HepG2 (cell line): Measurements from ENCODE around the gene FCER1G. TPM values are rescaled to one million over a fixed set of nuclear protein-coding genes. Genes with fewer than 3 reads are reported as not detected.
A peak's percentile ranks its signal among the peaks of the same experiment; 100 is the strongest.

Source experiments
- AGO1 ChIP-seq: fragments of 200-400 bp; formaldehyde crosslinking; IDR thresholded peaks from 2 replicates; pipeline ENCODE4 v1.6.1; 2017; ENCODE audit warnings: mild to moderate bottlenecking, low read depth, low read length, moderate library complexity; ENCODE audit not compliant: poor library complexity, severe bottlenecking
- ATF2 ChIP-seq: sonication (generic); formaldehyde crosslinking; IDR thresholded peaks from 2 replicates; pipeline ENCODE4 v1.4.0; 2020; ENCODE audit warnings: missing genetic modification reagents
- CEBPB ChIP-seq: IDR thresholded peaks from 2 replicates; pipeline ENCODE4 v1.6.1; 2011; ENCODE audit warnings: low read depth, low read length, improper control_type of control experiment, borderline replicate concordance
- CEBPG ChIP-seq: IDR thresholded peaks from 2 replicates; pipeline ENCODE4 v1.6.1; 2016
- CENPBD1 ChIP-seq: sonication (generic); formaldehyde crosslinking; IDR thresholded peaks from 2 replicates; pipeline ENCODE4 v1.8.0; 2022; ENCODE audit warnings: missing genetic modification reagents, low read depth, mild to moderate bottlenecking, borderline replicate concordance
- DR1 ChIP-seq: sonication (generic); formaldehyde crosslinking; IDR thresholded peaks from 2 replicates; pipeline ENCODE4 v1.8.0; 2021; ENCODE audit warnings: mild to moderate bottlenecking, missing genetic modification reagents, inconsistent platforms
- ERF ChIP-seq: IDR thresholded peaks from 2 replicates; pipeline ENCODE4 v1.6.1; 2018; ENCODE audit warnings: missing biosample characterization, missing genetic modification reagents
- GATAD2A ChIP-seq: IDR thresholded peaks from 2 replicates; pipeline ENCODE4 v1.6.1; 2016
- HMG20B ChIP-seq: conservative IDR thresholded peaks from 2 replicates; pipeline ENCODE4 v1.6.1; 2016; ENCODE audit warnings: missing genetic modification reagents, missing compliant biosample characterization
- HOXD1 ChIP-seq: sonication (generic); formaldehyde crosslinking; IDR thresholded peaks from 2 replicates; pipeline ENCODE4 v1.5.0; 2020; ENCODE audit warnings: missing genetic modification reagents
- IRF2 ChIP-seq: IDR thresholded peaks from 2 replicates; pipeline ENCODE4 v1.6.1; 2018; ENCODE audit warnings: missing genetic modification reagents, missing compliant biosample characterization
- KDM6A ChIP-seq: IDR thresholded peaks from 2 replicates; pipeline ENCODE4 v1.6.1; 2016; ENCODE audit warnings: low read depth
- NFE2L2 ChIP-seq: fragments of 150-350 bp; IDR thresholded peaks from 2 replicates; pipeline ENCODE4 v1.6.1; 2014; ENCODE audit warnings: low read length
- PAF1 ChIP-seq: IDR thresholded peaks from 2 replicates; pipeline ENCODE4 v1.6.1; 2016; ENCODE audit warnings: missing genetic modification reagents, missing compliant biosample characterization
- PITX1 ChIP-seq: sonication (generic); formaldehyde crosslinking; IDR thresholded peaks from 2 replicates; pipeline ENCODE4 v1.5.1; 2020; ENCODE audit warnings: mild to moderate bottlenecking, missing genetic modification reagents
- PRPF4 ChIP-seq: fragments of 200-400 bp; formaldehyde crosslinking; IDR thresholded peaks from 2 replicates; pipeline ENCODE4 v1.6.1; 2016; ENCODE audit warnings: low read length, low read depth; ENCODE audit not compliant: poor library complexity, severe bottlenecking
- RARA ChIP-seq: IDR thresholded peaks from 2 replicates; pipeline ENCODE4 v1.6.1; 2016; ENCODE audit warnings: missing genetic modification reagents, missing compliant biosample characterization
- REXO4 ChIP-seq: sonication (generic); formaldehyde crosslinking; IDR thresholded peaks from 2 replicates; pipeline ENCODE4 v1.8.0; 2022; ENCODE audit warnings: missing genetic modification reagents, mild to moderate bottlenecking, borderline replicate concordance
- SRY ChIP-seq: sonication (generic); formaldehyde crosslinking; IDR thresholded peaks from 2 replicates; pipeline ENCODE4 v1.8.0; 2022; ENCODE audit warnings: mild to moderate bottlenecking, missing genetic modification reagents
- STAG1 ChIP-seq: sonication (generic); formaldehyde crosslinking; IDR thresholded peaks from 2 replicates; pipeline ENCODE4 v1.4.0; 2020; ENCODE audit warnings: missing genetic modification reagents
- ZBTB4 ChIP-seq: sonication (generic); formaldehyde crosslinking; IDR thresholded peaks from 2 replicates; pipeline ENCODE4 v1.4.0; 2020; ENCODE audit warnings: missing genetic modification reagents, mild to moderate bottlenecking, borderline replicate concordance
- ZC3H13 ChIP-seq: sonication (generic); formaldehyde crosslinking; IDR thresholded peaks from 2 replicates; pipeline ENCODE4 v1.8.1; 2023; ENCODE audit warnings: mild to moderate bottlenecking, missing genetic modification reagents, moderate library complexity
- ZMYM4 ChIP-seq: sonication (generic); formaldehyde crosslinking; IDR thresholded peaks from 2 replicates; pipeline ENCODE4 v1.8.1; 2023; ENCODE audit warnings: mild to moderate bottlenecking, missing genetic modification reagents
- ZNF333 ChIP-seq: sonication (generic); formaldehyde crosslinking; IDR thresholded peaks from 2 replicates; pipeline ENCODE4 v1.4.0; 2020; ENCODE audit warnings: mild to moderate bottlenecking, missing genetic modification reagents, borderline replicate concordance
- ZNF556 ChIP-seq: sonication (generic); formaldehyde crosslinking; IDR thresholded peaks from 2 replicates; pipeline ENCODE4 v1.4.0; 2020; ENCODE audit warnings: mild to moderate bottlenecking, missing genetic modification reagents, borderline replicate concordance
- ZNF841 ChIP-seq: sonication (generic); formaldehyde crosslinking; IDR thresholded peaks from 2 replicates; pipeline ENCODE4 v1.8.1; 2023; ENCODE audit warnings: missing genetic modification reagents, borderline replicate concordance
- polyA plus RNA-seq, 8 experiments: library from polyadenylated mRNA; depleted of rRNA in 3 of 8; stranded (reverse) in 7 of 8; unstranded in 1 of 8; fragments of >200 nt; fragmentation: Illumina TruSeq in 4 of 8; extraction: Trizol in 4 of 8; gene quantifications; 2 replicates each; pipeline versions ENCODE4 v1.2.1 to v1.2.3, GENCODE V29; 2011 to 2016; ENCODE audit warnings: low read depth in 4 of 8, missing spikeins in 1 of 8, mixed read lengths in 1 of 8; ENCODE audit not compliant: insufficient read depth in 1 of 8
- total RNA-seq, 5 experiments: library from RNA; depleted of rRNA; stranded (reverse); fragments of >200 nt; fragmentation: Illumina TruSeq; extraction: Trizol; gene quantifications; 2 replicates each; pipeline ENCODE4 v1.2.3, GENCODE V29; 2016; ENCODE audit warnings: low read depth in 1 of 5
- TF ChIP-seq, protein P1 (sequence below): fragments of 450-650 bp; IDR thresholded peaks from 2 replicates; pipeline ENCODE4 v1.6.1; 2016

The FCER1G gene
- total and polyA plus RNA-seq, 2 of the 13 experiments (the other 11 are each of a cell fraction or from before 2014, with no cell fraction given): 1.3 to 6.4 TPM

GRCh38 chr1:161220002-161220401 lies 4.9 kb downstream of the FCER1G start (continued):
- TF ChIP-seq ATF2 (CRISPR knock-in tag) (peak; percentile 19; the same call in 1 of the 2 replicates), PAF1 (CRISPR knock-in tag) (peak; percentile 83; the same call in 1 of the 2 replicates), ZC3H13 (CRISPR knock-in tag) (peak; percentile 38), ZNF841 (CRISPR knock-in tag) (no peak), KDM6A (peak; percentile 21; the same call in 1 of the 2 replicates), AGO1 (peak; percentile 60), RARA (peak; percentile 13), IRF2 (0 out of 2 replicates have a peak, but pooled peaks have one; percentile 15), ZNF556 (CRISPR knock-in tag) (no peak), CEBPG (CRISPR knock-in tag) (peak; percentile 27; the same call in 1 of the 2 replicates), NFE2L2 (no peak), ZNF333 (CRISPR knock-in tag) (no peak), GATAD2A (CRISPR knock-in tag) (peak; percentile 22; the same call in 1 of the 2 replicates), REXO4 (CRISPR knock-in tag) (no peak), HOXD1 (CRISPR knock-in tag) (no peak), HMG20B (CRISPR knock-in tag) (no peak), PRPF4 (no peak), DR1 (CRISPR knock-in tag) (no peak), ERF (CRISPR knock-in tag) (0 out of 2 replicates have a peak, but pooled peaks have one; percentile 18), CEBPB (no peak), STAG1 (no peak), PITX1 (CRISPR knock-in tag) (0 out of 2 replicates have a peak, but pooled peaks have one; percentile 9), ZMYM4 (CRISPR knock-in tag) (no peak), SRY (CRISPR knock-in tag) (no peak), ZBTB4 (CRISPR knock-in tag) (no peak), CENPBD1 (CRISPR knock-in tag) (no peak)
- TF ChIP-seq, protein P1, sequence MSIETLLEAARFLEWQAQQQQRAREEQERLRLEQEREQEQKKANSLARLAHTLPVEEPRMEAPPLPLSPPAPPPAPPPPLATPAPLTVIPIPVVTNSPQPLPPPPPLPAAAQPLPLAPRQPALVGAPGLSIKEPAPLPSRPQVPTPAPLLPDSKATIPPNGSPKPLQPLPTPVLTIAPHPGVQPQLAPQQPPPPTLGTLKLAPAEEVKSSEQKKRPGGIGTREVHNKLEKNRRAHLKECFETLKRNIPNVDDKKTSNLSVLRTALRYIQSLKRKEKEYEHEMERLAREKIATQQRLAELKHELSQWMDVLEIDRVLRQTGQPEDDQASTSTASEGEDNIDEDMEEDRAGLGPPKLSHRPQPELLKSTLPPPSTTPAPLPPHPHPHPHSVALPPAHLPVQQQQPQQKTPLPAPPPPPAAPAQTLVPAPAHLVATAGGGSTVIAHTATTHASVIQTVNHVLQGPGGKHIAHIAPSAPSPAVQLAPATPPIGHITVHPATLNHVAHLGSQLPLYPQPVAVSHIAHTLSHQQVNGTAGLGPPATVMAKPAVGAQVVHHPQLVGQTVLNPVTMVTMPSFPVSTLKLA: no peak
